Measurements from ENCODE around the gene C1orf74. TPM values are rescaled to one million over a fixed set of nuclear protein-coding genes. Genes with fewer than 3 reads are reported as not detected.
"Not testable (repeated sequence)": the region's sequence is repeated elsewhere in the genome, so short reads cannot be mapped to it uniquely, and the experiment has no call there.

The C1orf74 gene
- polyA plus RNA-seq, 4 donors: 1.3 to 4.0 (median 3.4) TPM

- DNase-seq (ENCODE audit: low read depth in 4 of 4, low spot score in 3 of 4): peak in 3 of 4 donors; percentile 67 to 76 (median 69)
Measured at GRCh38 chr1:209805875-209806760, 21.8 kb upstream of the C1orf74 start, which contains the start of gene IRF6. TSS of gene IRF6 (minus strand) at chr1:209806142. CDS start at chr1:209801413, 4,729 bp downstream.

DNA sequence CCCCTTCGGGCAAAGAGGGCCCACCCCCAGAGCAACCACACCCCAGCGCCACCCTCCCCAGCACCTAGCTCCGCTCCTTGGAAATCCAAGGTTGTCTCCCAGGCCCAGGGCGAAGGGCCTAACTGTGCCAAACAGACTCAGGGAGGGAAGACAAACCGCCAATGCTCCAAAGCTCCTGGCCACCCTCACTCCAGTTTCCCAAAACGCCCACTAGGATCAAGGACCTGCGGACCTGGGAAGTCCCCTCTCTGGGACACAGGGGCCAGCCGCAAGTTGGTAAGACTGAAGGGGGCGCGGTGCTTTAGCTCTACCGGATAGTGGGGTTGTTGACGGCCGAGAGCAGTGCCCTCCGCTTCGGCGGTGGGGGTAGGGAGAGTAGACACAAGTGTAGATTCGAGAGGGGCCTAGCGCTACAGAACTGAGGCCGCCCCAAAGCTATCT is 21.0 kb upstream of the C1orf74 start:
- no peak for DNase-seq (ENCODE audit: low read depth in 4 of 4, low spot score in 3 of 4)

DNA sequence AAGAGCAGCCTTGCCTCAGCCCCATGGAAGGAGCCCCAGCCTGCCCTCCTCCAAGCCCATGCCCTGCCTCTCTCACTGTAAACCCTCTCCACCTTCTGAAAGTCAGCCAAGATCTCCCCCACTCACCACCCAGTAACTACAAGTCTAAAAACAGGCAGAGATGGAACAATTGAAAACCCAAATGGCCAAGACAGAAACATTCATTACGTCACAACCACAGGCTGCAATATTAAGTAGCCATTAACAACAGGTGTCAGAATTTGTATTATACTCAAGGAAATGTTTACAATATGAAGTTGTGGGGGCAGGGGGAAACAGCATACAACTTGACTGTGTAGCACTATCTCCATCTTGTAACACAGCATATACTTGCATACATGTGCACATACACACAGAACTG is 19.2 kb upstream of the C1orf74 start:
- DNase-seq (ENCODE audit: low read depth in 4 of 4, low spot score in 3 of 4): no peak

GRCh38 chr1:209802780-209803152 is 18.4 kb upstream of the C1orf74 start:
- DNase-seq (ENCODE audit: low read depth in 4 of 4, low spot score in 3 of 4): no peak

- DNase-seq (ENCODE audit: low read depth in 4 of 4, low spot score in 3 of 4): no peak
Measured at GRCh38 chr1:209802117-209802779, 17.9 kb upstream of the C1orf74 start.

GRCh38 chr1:209800984-209801834 is 16.9 kb upstream of the C1orf74 start:
- DNase-seq (ENCODE audit: low read depth in 4 of 4, low spot score in 3 of 4): no peak

GRCh38 chr1:209797978-209798639 is 13.8 kb upstream of the C1orf74 start:
- no peak for DNase-seq (ENCODE audit: low read depth in 4 of 4, low spot score in 3 of 4)

DNA sequence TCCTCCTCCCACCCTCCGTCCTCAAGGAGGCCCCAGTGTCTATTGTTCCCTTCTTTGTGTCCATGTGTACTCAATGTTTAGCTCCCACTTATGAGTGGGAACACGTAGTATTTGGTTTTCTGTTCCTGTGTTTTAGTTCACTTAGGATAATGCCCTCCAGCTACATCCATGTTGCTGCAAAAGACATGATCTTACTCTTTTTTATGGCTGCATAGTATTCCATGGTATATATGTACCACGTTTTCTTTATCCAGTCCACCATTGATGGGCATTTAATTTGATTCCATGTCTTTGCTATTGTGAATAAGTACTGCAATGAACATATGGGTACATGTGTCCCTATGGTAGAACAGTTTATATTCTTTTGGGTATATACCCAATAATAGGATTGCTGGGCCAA is 9.4 kb upstream of the C1orf74 start:
- DNase-seq (ENCODE audit: low read depth in 4 of 4, low spot score in 3 of 4): not testable (repeated sequence)

DNA sequence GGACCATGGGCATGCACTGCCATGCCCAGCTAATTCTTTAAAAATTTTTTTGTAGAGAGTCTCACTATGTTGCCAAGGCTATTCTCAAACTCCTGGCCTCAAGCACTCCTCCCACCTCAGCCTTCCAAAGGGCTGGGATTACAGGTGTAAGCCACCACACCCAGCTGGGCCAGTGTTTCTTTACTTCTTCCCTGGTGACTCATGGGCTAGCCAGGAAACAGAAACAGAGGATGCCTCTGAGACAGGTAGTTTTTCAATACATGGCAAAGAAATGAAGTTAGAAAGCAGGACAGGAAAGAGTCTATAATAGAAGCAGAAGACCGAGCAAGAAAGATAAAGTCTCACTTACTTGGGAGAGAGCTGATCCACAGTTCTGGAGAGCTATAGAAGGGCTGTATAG is 7.6 kb upstream of the C1orf74 start:
- DNase-seq (ENCODE audit: low read depth in 4 of 4, low spot score in 3 of 4): no peak

DNA sequence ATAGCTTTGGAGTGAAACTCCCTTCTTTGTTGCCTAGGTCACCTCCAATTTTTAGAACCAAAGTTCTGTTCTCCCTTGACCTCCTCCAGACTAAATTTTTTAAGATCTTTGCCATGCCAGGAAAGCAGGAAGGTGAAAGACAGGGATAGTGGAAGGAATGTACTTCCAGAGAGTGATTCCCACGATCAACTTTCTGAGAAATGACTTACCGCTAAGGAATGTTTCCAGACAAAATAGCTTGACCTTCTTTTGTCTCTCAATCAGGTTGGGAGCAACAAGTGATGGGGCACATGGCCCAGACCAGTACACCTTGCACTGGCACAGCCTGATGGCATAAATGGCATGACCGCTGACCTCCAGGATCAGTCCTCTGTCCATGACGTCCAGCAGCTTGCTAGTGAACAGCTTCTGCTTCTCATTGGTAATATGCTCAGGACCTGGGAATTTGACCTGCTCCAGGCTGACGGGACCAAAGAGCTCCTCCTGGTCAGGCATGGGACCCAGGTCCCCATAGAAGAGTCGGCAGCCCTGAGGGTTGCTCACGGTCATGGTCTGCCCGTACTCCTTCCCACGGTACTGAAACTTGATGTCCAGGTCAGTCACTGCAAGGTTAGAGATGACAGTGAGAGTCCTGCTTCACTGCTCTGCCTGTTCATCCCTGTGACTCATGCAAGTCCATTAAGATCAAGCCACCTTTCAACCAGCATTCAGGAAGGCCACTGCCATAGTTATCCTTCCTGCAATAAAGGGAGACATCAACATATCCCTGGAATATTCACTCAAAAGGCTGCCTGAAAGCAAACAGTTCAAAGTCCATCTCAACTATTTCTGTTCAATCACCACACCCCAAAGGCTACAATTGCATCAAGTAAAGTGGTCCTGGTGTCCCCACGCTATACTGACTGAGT is 6.2 kb upstream of the C1orf74 start:
- DNase-seq (ENCODE audit: low read depth in 4 of 4, low spot score in 3 of 4): no peak

DNA sequence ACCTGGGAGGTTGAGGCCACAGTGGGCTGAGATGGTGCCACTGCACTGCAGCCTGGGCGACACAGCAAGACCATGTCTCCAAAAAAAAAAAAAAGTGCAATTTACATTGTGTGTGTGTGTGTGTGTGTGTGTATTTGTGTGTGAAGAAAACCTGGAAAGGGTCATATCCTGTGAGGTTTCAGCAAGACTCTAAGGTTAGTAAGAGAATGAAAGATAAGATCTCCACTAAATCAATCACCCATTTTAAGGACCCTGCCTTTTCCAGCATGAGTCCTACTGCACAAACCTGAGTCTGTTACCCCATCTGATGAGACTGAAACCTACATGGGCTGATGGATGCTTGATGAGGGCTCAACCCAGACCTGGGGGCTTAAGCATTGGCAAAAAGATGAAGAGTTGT is 4.9 kb upstream of the C1orf74 start:
- DNase-seq (ENCODE audit: low read depth in 4 of 4, low spot score in 3 of 4): no peak

DNA sequence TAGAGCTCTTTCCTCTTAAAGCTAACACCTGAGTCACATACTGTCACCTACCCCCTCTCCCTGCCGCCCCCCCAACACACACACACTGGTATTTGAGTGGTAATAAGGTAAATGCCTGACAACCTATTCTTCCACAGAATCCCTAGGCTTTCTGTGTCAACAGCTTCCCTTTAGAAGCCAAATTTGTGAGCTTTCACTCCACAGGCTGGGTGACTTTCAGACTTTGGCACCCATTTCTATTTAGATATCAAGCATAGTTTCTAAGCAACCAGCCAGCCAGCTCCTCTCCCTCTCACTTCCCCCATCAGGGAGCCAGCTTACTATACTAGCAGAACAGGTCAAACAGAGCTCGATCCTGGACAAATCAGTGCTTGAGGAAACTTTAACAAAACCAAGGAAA is 3.2 kb upstream of the C1orf74 start:
- DNase-seq (ENCODE audit: low read depth in 4 of 4, low spot score in 3 of 4): no peak

GRCh38 chr1:209786146-209786545 is 1.8 kb upstream of the C1orf74 start:
- no peak for DNase-seq (ENCODE audit: low read depth in 4 of 4, low spot score in 3 of 4)

DNA sequence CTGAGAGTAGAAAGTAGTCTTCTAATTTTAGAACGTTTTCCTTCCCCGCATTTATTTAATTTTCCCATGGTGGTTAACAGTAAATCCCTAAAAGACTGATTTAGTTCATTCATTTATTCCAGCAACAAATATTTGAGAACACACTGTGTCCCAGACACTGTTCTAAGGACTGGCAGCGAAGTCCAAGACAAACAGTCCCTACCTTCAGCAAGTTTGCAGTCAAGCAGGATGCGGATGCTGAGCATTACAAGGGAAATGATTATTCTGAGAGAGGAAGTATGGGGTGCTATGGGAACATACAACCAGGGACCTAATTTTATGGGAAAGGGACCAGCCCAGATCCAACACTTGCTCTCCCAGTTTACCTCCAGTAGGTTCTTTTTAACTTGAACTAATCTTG is 1.2 kb upstream of the C1orf74 start:
- no peak for DNase-seq (ENCODE audit: low read depth in 4 of 4, low spot score in 3 of 4)

GRCh38 chr1:209783386-209783785 is 973 bp downstream of the C1orf74 start:
- no peak for DNase-seq (ENCODE audit: low read depth in 4 of 4, low spot score in 3 of 4)

DNA sequence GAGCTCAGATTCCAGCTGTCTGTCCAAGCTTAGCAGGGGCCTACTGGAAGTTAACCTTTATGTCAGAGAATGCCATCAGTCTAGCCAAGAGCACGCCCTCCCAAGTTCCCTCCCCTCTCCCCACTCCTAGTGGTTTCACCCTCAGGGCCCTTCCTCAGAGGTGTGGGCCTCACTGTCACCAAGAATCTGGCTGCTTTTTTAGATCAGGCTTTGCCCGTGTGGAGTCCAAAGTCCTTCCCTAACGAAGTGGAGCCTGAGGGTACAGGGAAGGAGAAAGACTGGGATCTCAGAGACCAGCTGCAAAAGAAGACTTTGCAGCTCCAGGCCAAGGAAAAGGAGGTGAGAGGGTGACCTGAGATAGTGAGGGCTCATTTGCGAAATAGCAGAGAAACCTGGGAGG is 4.1 kb downstream of the C1orf74 start:
- no peak for DNase-seq (ENCODE audit: low read depth in 4 of 4, low spot score in 3 of 4)

GRCh38 chr1:209778102-209778501 is 6.3 kb downstream of the C1orf74 start:
- no peak for DNase-seq (ENCODE audit: low read depth in 4 of 4, low spot score in 3 of 4)

GRCh38 chr1:209777587-209777986 is 6.8 kb downstream of the C1orf74 start:
- no peak for DNase-seq (ENCODE audit: low read depth in 4 of 4, low spot score in 3 of 4)

- DNase-seq (ENCODE audit: low read depth in 4 of 4, low spot score in 3 of 4): no peak
Measured at GRCh38 chr1:209775678-209776077, 8.7 kb downstream of the C1orf74 start.

Data from left renal pelvis (tissue), 4 donors.